OCI-LY1 (cell line): Measurements from ENCODE around the gene LEKR1.

Experiments used
- EZH2 ChIP-seq: fragments of 200-600 bp; sonication (generic), shearing (Covaris generic); IDR thresholded peaks from 2 replicates; pipeline ENCODE4 v1.8.0; 2017; ENCODE audit warnings: borderline replicate concordance, mixed run types, mild to moderate bottlenecking, antibody characterized with exemption, low read length, moderate library complexity, mixed read lengths
- TF ChIP-seq, protein P1 (sequence below): fragments of 200-600 bp; sonication (generic), shearing (Covaris generic); IDR thresholded peaks from 2 replicates; pipeline ENCODE4 v1.5.1; 2017; ENCODE audit warnings: mild to moderate bottlenecking, antibody characterized with exemption, low read length, moderate library complexity, mixed read lengths

DNA sequence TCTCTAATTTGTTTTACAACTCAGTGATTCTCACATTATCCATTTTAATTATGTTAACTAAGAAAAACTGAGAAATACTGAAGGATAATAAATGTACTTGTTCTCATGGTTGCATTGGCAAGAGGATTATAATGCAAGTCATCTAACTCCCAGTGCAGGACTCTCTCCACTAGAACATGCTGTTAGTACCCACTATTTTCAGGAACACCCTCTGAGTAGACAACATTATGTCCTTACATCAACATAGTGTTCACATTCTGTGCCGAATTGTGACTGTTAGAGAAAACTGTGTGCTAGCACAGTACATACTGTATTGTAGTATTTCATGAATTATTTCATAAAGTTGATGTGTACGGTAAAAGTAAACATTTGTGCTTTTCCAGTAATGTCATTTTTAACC, 80.1 kb downstream of the LEKR1 start:
- TF ChIP-seq, protein P1, sequence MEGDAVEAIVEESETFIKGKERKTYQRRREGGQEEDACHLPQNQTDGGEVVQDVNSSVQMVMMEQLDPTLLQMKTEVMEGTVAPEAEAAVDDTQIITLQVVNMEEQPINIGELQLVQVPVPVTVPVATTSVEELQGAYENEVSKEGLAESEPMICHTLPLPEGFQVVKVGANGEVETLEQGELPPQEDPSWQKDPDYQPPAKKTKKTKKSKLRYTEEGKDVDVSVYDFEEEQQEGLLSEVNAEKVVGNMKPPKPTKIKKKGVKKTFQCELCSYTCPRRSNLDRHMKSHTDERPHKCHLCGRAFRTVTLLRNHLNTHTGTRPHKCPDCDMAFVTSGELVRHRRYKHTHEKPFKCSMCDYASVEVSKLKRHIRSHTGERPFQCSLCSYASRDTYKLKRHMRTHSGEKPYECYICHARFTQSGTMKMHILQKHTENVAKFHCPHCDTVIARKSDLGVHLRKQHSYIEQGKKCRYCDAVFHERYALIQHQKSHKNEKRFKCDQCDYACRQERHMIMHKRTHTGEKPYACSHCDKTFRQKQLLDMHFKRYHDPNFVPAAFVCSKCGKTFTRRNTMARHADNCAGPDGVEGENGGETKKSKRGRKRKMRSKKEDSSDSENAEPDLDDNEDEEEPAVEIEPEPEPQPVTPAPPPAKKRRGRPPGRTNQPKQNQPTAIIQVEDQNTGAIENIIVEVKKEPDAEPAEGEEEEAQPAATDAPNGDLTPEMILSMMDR: no peak
- no peak for TF ChIP-seq EZH2
